GM12892 (cell line): ENCODE results near the gene ARPC5L.

Experiments
- POLR2A ChIP-seq: IDR thresholded peaks from 2 replicates; pipeline ENCODE4 v1.6.1; 2011; ENCODE audit warnings: low read depth, low read length, control low read depth
- POLR2AphosphoS5 ChIP-seq: IDR thresholded peaks from 2 replicates; pipeline ENCODE4 v1.6.1; 2011; ENCODE audit warnings: low read depth, low read length, control low read depth

DNA sequence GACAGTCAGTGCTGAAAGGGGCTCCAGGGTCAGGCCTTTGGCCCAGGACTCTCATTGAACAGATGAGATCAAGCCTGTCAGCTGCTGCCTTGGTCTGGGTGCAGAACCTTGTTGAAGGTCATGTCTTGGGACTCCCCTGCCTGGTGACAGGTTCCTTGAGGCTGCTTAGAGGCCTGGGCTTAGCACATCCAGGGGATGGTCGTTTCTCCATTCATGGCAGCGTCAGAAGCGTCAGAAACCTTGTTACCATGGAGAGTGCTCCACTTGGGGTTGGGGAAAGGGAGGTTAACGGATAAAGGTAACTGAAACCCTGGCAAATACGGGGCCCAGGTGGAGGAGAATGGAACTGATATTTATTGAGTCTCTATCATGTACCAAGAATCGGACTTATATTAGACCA is 8.8 kb downstream of the ARPC5L start:
- no peak for TF ChIP-seq POLR2AphosphoS5
- TF ChIP-seq POLR2A = no peak
